Esophagus muscularis mucosa (tissue), 4 donors: ENCODE measurements around the gene MPO. TPM values are rescaled to one million over a fixed set of nuclear protein-coding genes. Genes with fewer than 3 reads are reported as not detected.
A peak's percentile ranks its signal among the peaks of the same experiment; 100 is the strongest.

Source experiments
- DNase-seq: peaks from one replicate; pipeline ENCODE4 v3.0.0-alpha.2; 2017; ENCODE audit errors: extremely low spot score
- H3K27ac ChIP-seq, 4 donors: fragments of 200-600 bp; sonication (generic); replicated peaks in 1 of 4; 1 replicate in 3 of 4; 2 replicates in 1 of 4; pipeline ENCODE4 v1.5.1; 2016 to 2019; ENCODE audit warnings: mild to moderate bottlenecking in 1 of 4
- H3K27me3 ChIP-seq, 4 donors: fragments of 200-600 bp; sonication (generic); one replicate each; pipeline versions ENCODE4 v1.5.1 to v1.6.0; 2016 to 2019
- H3K36me3 ChIP-seq, 4 donors: fragments of 200-600 bp; sonication (generic); one replicate each; pipeline ENCODE4 v1.5.1; 2016 to 2019
- H3K4me1 ChIP-seq, 4 donors: fragments of 200-600 bp; sonication (generic); one replicate each; pipeline ENCODE4 v1.5.1; 2016 to 2019
- H3K4me3 ChIP-seq, 4 donors: fragments of 200-600 bp; sonication (generic); 1 replicate in 2 of 4; 2 replicates in 2 of 4; pipeline ENCODE4 v1.5.1; 2016 to 2019; ENCODE audit warnings: mild to moderate bottlenecking in 4 of 4, moderate library complexity in 1 of 4
- H3K9me3 ChIP-seq, 4 donors: fragments of 200-600 bp; sonication (generic); 1 replicate in 3 of 4; 2 replicates in 1 of 4; pipeline ENCODE4 v1.5.1; 2016 to 2019
- EP300 ChIP-seq: sonication (generic); formaldehyde crosslinking; IDR thresholded peaks from one replicate; pipeline ENCODE4 v1.6.1; 2017; ENCODE audit warnings: antibody characterized with exemption
- POLR2A ChIP-seq: fragments of 450-650 bp; IDR thresholded peaks from one replicate; pipeline ENCODE4 v1.6.1; 2017; ENCODE audit warnings: antibody characterized with exemption, moderate library complexity, mild to moderate bottlenecking, low read depth
- POLR2AphosphoS5 ChIP-seq, 2 donors: sonication (generic); formaldehyde crosslinking; IDR thresholded peaks; one replicate each; pipeline ENCODE4 v1.6.1; 2017; ENCODE audit warnings: antibody characterized with exemption in 2 of 2
- WGBS: methylation state at CpG from one replicate; pipeline ENCODE4 v1.1.5; 2018; 5-methylcytosine and 5-hydroxymethylcytosine counted together
- intact Hi-C: fragments of 100-400 bp; cut with DNase I; formaldehyde crosslinking; loops from one replicate; pipeline ENCODE4 v1.15.1; 2023
- total RNA-seq, 4 donors: library from RNA; depleted of rRNA; stranded (reverse); fragments of >200 nt; gene quantifications; one replicate each; pipeline versions ENCODE4 v1.1.0 to v1.2.1, GENCODE V29; 2016
- TF ChIP-seq, protein P1 (sequence below), 3 experiments: fragments of 200-600 bp in 2 of 3; fragments of 450-650 bp in 1 of 3; sonication (generic) in 2 of 3; IDR thresholded peaks; one replicate each; pipeline ENCODE4 v1.5.1; 2017 to 2019; ENCODE audit warnings: antibody characterized with exemption in 3 of 3, mild to moderate bottlenecking in 2 of 3, moderate library complexity in 1 of 3

Gene MPO
- total RNA-seq, 4 donors from 2014 or later = 0.23 to 0.66 TPM; not detected in 2

GRCh38 chr17:58250344-58251011, 30.3 kb downstream of the MPO start:
- TF ChIP-seq EP300 (no peak), POLR2AphosphoS5 (IDR thresholded peaks at IDR 0.05) (no peak), POLR2A (no peak)
- TF ChIP-seq, protein P1, sequence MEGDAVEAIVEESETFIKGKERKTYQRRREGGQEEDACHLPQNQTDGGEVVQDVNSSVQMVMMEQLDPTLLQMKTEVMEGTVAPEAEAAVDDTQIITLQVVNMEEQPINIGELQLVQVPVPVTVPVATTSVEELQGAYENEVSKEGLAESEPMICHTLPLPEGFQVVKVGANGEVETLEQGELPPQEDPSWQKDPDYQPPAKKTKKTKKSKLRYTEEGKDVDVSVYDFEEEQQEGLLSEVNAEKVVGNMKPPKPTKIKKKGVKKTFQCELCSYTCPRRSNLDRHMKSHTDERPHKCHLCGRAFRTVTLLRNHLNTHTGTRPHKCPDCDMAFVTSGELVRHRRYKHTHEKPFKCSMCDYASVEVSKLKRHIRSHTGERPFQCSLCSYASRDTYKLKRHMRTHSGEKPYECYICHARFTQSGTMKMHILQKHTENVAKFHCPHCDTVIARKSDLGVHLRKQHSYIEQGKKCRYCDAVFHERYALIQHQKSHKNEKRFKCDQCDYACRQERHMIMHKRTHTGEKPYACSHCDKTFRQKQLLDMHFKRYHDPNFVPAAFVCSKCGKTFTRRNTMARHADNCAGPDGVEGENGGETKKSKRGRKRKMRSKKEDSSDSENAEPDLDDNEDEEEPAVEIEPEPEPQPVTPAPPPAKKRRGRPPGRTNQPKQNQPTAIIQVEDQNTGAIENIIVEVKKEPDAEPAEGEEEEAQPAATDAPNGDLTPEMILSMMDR (IDR thresholded peaks at IDR 0.05) = no peak
- peaks cover 7 to 15% (median 12%) of the 10 kb centered on the region in 4 donors for H3K4me1 ChIP-seq
- intact Hi-C loops = no loop called here
- WGBS = 95% methylated on average over 12 of the region's 12 CpGs
- H3K4me3 ChIP-seq = no peak overlapping the region
- H3K9me3 ChIP-seq = no peaks in the 10 kb centered on the region
- no peak for DNase-seq
- H3K27ac ChIP-seq = no peak overlapping the region
- peaks cover 0 to 66% (median 3%) of the 10 kb centered on the region in 4 donors for H3K27me3 ChIP-seq
- no peaks in the 10 kb centered on the region for H3K36me3 ChIP-seq

- no peaks in the 10 kb centered on the region for H3K36me3 ChIP-seq
- intact Hi-C loops = loop anchor here (5.0 kb wide), 1 partner anchor 168 kb away; the partner anchor contains the start of gene RNF43
These were observed 31.2 kb downstream of the MPO start for GRCh38 chr17:58249270-58250133.

DNA sequence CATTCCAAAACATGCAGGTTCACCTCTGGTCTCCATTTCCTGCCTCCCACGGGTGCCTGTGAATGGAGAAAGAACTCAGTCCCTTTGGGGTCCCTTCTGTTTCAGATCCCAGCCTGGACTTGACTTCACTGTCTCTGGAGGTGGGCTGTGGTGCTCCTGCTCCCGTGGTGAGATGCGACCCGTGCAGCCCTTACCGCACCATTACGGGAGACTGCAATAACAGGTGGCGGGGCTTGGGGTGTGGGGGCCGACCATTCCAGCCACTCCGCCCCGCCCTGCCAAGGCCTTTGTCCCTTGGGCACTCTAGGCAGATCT, 31.8 kb downstream of the MPO start:
- intact Hi-C loops = loop anchor here (5.0 kb wide), 1 partner anchor 168 kb away; the partner anchor contains the start of gene RNF43
- Histone ChIP-seq H3K4me3 (peak overlapping the region; percentile 53 to 63 (median 54)), H3K27me3 (peaks cover 0 to 66% (median 3%) of the 10 kb centered on the region in 4 donors), H3K4me1 (peaks cover 7 to 15% (median 12%) of the 10 kb centered on the region in 4 donors), H3K27ac (no peak overlapping the region), H3K9me3 (no peaks in the 10 kb centered on the region), H3K36me3 (no peaks in the 10 kb centered on the region)
- WGBS = 17% methylated on average over 5 of the region's 10 CpGs
- TF ChIP-seq, protein P1 (IDR thresholded peaks at IDR 0.05) = no peak
- no peak for TF ChIP-seq EP300
- TF ChIP-seq POLR2AphosphoS5 (IDR thresholded peaks at IDR 0.05) = no peak
- TF ChIP-seq POLR2A = no peak
- DNase-seq = no peak

More at GRCh38 chr17:58249270-58250133, 31.2 kb downstream of the MPO start:
- peaks cover 7 to 15% (median 12%) of the 10 kb centered on the region in 4 donors for H3K4me1 ChIP-seq
- WGBS = 12% methylated on average over 33 of the region's 57 CpGs
- DNase-seq = no peak
- H3K9me3 ChIP-seq = no peaks in the 10 kb centered on the region
- TF ChIP-seq POLR2AphosphoS5 (IDR thresholded peaks at IDR 0.05) (peak in 1 of 2 donors; percentile 31), POLR2A (no peak), EP300 (no peak)
- TF ChIP-seq, protein P1 (IDR thresholded peaks at IDR 0.05) = peak; percentile 85 to 96 (median 92)
- H3K27ac ChIP-seq = no peak overlapping the region
- peak overlapping the region; percentile 53 to 63 (median 54) for H3K4me3 ChIP-seq
- peaks cover 0 to 66% (median 3%) of the 10 kb centered on the region in 4 donors for H3K27me3 ChIP-seq

DNA sequence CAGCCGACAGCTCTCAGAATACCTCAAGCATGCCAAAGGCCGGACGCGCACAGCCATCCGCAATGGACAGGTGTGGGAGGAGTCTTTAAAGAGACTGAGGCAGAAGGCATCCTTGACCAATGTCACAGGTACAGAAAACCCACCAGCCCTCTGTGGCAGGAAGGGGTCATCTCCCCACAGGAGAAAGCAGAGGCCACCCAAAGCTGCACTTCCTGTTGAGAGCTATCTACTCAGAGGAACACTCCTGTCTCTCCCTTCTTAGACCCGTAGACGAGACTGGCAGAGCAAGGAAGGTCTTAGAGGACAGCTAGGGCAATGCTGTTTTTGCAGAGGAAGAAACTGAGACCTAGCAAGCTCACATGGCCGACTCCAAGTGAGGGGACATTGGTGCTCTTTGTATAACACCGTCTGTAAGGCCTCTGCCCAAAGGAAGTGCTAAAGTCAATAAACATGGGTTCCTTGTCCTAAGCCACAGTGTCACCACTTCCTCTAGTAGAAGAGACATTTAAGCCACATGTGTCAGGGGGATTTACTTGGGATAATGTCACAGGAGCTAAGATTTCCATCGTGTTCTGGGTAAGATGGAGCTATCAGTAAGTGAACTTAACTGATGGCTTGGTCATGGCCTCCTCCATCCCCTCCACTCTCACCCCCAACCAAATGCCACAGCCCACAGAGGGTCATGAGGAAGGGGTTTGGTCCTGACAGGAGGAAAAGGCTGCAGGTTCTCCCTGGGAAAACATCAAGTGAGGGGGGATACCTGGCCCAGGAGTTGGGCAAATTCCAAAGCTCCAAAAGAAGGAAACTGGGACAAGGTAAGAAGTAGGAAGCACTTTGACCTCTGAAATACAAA, 33.0 kb downstream of the MPO start:
- 94% methylated on average over 7 of the region's 10 CpGs for WGBS
- H3K36me3 ChIP-seq = no peaks in the 10 kb centered on the region
- peak; percentile 85 for DNase-seq

More for the DNA sequence above, 33.0 kb downstream of the MPO start:
- Histone ChIP-seq H3K4me1 (peaks cover 7 to 15% (median 12%) of the 10 kb centered on the region in 4 donors), H3K4me3 (no peak overlapping the region), H3K27me3 (peaks cover 0 to 69% (median 3%) of the 10 kb centered on the region in 4 donors), H3K9me3 (no peaks in the 10 kb centered on the region), H3K27ac (no peak overlapping the region)
- TF ChIP-seq POLR2AphosphoS5 (IDR thresholded peaks at IDR 0.05) = no peak
- no peak for TF ChIP-seq EP300
- TF ChIP-seq, protein P1 (IDR thresholded peaks at IDR 0.05) = no peak
- TF ChIP-seq POLR2A = no peak
- intact Hi-C loops = loop anchor here (5.0 kb wide), 1 partner anchor 170 kb away; the partner anchor contains the start of gene RNF43
